Activated naive CD4-positive, alpha-beta T cell treated with anti-CD3 and anti-CD28 coated beads, Interleukin-2, amount 50 U/mL, for 16 hours (primary cell): Measurements from ENCODE around the gene TXLNB.
"Not testable (repeated sequence)": the region's sequence is repeated elsewhere in the genome, so short reads cannot be mapped to it uniquely, and the experiment has no call there.

Experiments used
- DNase-seq: peaks from one replicate; pipeline ENCODE4 v3.0.0-alpha.2; 2020

Gene TXLNB

GRCh38 chr6:139265512-139266190 is 26.1 kb downstream of the TXLNB start:
- DNase-seq, result no peak

GRCh38 chr6:139262519-139263300 is 29.1 kb downstream of the TXLNB start:
- peak; percentile 34 for DNase-seq

GRCh38 chr6:139257821-139258398 is 33.9 kb downstream of the TXLNB start:
- no peak for DNase-seq

GRCh38 chr6:139257291-139257690 is 34.5 kb downstream of the TXLNB start:
- no peak for DNase-seq

GRCh38 chr6:139256087-139256486 is 35.7 kb downstream of the TXLNB start:
- DNase-seq, result no peak

GRCh38 chr6:139254196-139254595 is 37.6 kb downstream of the TXLNB start:
- DNase-seq, result no peak

GRCh38 chr6:139253656-139254055 is 38.1 kb downstream of the TXLNB start:
- no peak for DNase-seq

- no peak for DNase-seq
Measured at GRCh38 chr6:139251691-139252390, 40.0 kb downstream of the TXLNB start.

- no peak for DNase-seq
Measured at GRCh38 chr6:139251045-139251690, 40.6 kb downstream of the TXLNB start.

- DNase-seq, result peak; percentile 32
Measured at GRCh38 chr6:139250296-139251044, 41.3 kb downstream of the TXLNB start.

GRCh38 chr6:139249395-139249794 is 42.4 kb downstream of the TXLNB start:
- peak; percentile 42 for DNase-seq

GRCh38 chr6:139248911-139249310 is 42.9 kb downstream of the TXLNB start:
- DNase-seq, result no peak

GRCh38 chr6:139247618-139248017 is 44.2 kb downstream of the TXLNB start:
- DNase-seq, result no peak

GRCh38 chr6:139243536-139243935 is 48.3 kb downstream of the TXLNB start:
- no peak for DNase-seq

- no peak for DNase-seq
Measured at GRCh38 chr6:139242457-139243240, 49.1 kb downstream of the TXLNB start.

- no peak for DNase-seq
Measured at GRCh38 chr6:139240161-139241010, 51.4 kb downstream of the TXLNB start.

- no peak for DNase-seq
Measured at GRCh38 chr6:139239064-139239463, 52.7 kb downstream of the TXLNB start.

- no peak for DNase-seq
Measured at GRCh38 chr6:139236105-139236504, 55.7 kb downstream of the TXLNB start.

GRCh38 chr6:139235661-139236060 is 56.1 kb downstream of the TXLNB start:
- DNase-seq, result no peak

- DNase-seq, result not testable (repeated sequence)
Measured at GRCh38 chr6:139234193-139234592, 57.6 kb downstream of the TXLNB start.
